Kidney tubule cell (primary cell): ENCODE measurements around the gene MAMLD1.

ENCODE experiments used
- DNase-seq: peaks from one replicate; pipeline ENCODE4 v3.0.0-alpha.2; 2018; ENCODE audit warnings: low spot score

The MAMLD1 gene

GRCh38 chrX:150533863-150534262 is 170.7 kb downstream of the MAMLD1 start:
- DNase-seq: peak; percentile 11

- DNase-seq: no peak
Observed at GRCh38 chrX:150536455-150537116, 173.5 kb downstream of the MAMLD1 start.

- DNase-seq: no peak
Observed at GRCh38 chrX:150537851-150538250, 174.7 kb downstream of the MAMLD1 start.

GRCh38 chrX:150540965-150541364 is 177.8 kb downstream of the MAMLD1 start:
- no peak for DNase-seq

- no peak for DNase-seq
Observed at GRCh38 chrX:150542846-150543229, 179.7 kb downstream of the MAMLD1 start.

GRCh38 chrX:150543230-150544155 is 180.4 kb downstream of the MAMLD1 start:
- peak; percentile 73 for DNase-seq

GRCh38 chrX:150544222-150544787 is 181.2 kb downstream of the MAMLD1 start:
- DNase-seq: no peak

GRCh38 chrX:150544835-150545770 is 182.0 kb downstream of the MAMLD1 start:
- no peak for DNase-seq

GRCh38 chrX:150546711-150547153 is 183.6 kb downstream of the MAMLD1 start:
- DNase-seq: no peak

- peak; percentile 62 for DNase-seq
Observed at GRCh38 chrX:150547375-150548115, 184.4 kb downstream of the MAMLD1 start.

GRCh38 chrX:150548251-150548650 is 185.1 kb downstream of the MAMLD1 start:
- DNase-seq: peak; percentile 59

- DNase-seq: peak; percentile 64
Observed at GRCh38 chrX:150548684-150549083, 185.6 kb downstream of the MAMLD1 start.

- no peak for DNase-seq
Observed at GRCh38 chrX:150551963-150552362, 188.8 kb downstream of the MAMLD1 start.

- DNase-seq: no peak
Observed at GRCh38 chrX:150558424-150558823, 195.3 kb downstream of the MAMLD1 start.
